GM23248 (cell line): ENCODE measurements around the gene NUP188. TPM values are rescaled to one million over a fixed set of nuclear protein-coding genes. Genes with fewer than 3 reads are reported as not detected.
A peak's percentile ranks its signal among the peaks of the same experiment; 100 is the strongest.

Source experiments
- DNase-seq: peaks from one replicate; pipeline ENCODE4 v3.0.0-alpha.2; 2015
- H2AFZ ChIP-seq: fragments of 200-600 bp; sonication (generic); 2 replicates; pipeline ENCODE4 v1.6.1; 2016; ENCODE audit warnings: antibody characterized with exemption
- H3F3A ChIP-seq: fragments of 200-600 bp; sonication (generic); 2 replicates; pipeline ENCODE4 v1.6.1; 2016; ENCODE audit warnings: mild to moderate bottlenecking, antibody characterized with exemption, mixed run types; ENCODE audit not compliant: insufficient read depth
- H3K27ac ChIP-seq: fragments of 200-600 bp; sonication (generic); 2 replicates; pipeline ENCODE4 v1.5.1; 2016; ENCODE audit warnings: mild to moderate bottlenecking
- H3K27me3 ChIP-seq: fragments of 200-600 bp; sonication (generic); replicated peaks from 2 replicates; pipeline ENCODE4 v1.6.1; 2016; ENCODE audit warnings: mild to moderate bottlenecking; ENCODE audit not compliant: insufficient read depth
- H3K36me3 ChIP-seq: fragments of 200-600 bp; sonication (generic); 2 replicates; pipeline ENCODE4 v1.6.1; 2016; ENCODE audit warnings: low read depth, mild to moderate bottlenecking
- H3K4me1 ChIP-seq: fragments of 200-600 bp; sonication (generic); 2 replicates; pipeline ENCODE4 v1.6.1; 2016; ENCODE audit warnings: mild to moderate bottlenecking; ENCODE audit not compliant: insufficient read depth
- H3K4me2 ChIP-seq: fragments of 200-600 bp; sonication (generic); one replicate; pipeline ENCODE4 v1.6.1; 2016; ENCODE audit warnings: mild to moderate bottlenecking; ENCODE audit not compliant: unreplicated experiment
- H3K4me3 ChIP-seq: fragments of 200-600 bp; sonication (generic); 2 replicates; pipeline ENCODE4 v1.5.1; 2016; ENCODE audit warnings: mild to moderate bottlenecking
- H3K79me2 ChIP-seq: fragments of 200-600 bp; sonication (generic); 2 replicates; pipeline ENCODE4 v1.6.1; 2016; ENCODE audit warnings: mild to moderate bottlenecking; ENCODE audit not compliant: insufficient read depth
- H3K9ac ChIP-seq: fragments of 200-600 bp; sonication (generic); 2 replicates; pipeline ENCODE4 v1.6.1; 2016; ENCODE audit warnings: mild to moderate bottlenecking
- H3K9me2 ChIP-seq: fragments of 200-600 bp; sonication (generic); 2 replicates; pipeline ENCODE4 v1.6.1; 2016; ENCODE audit warnings: mixed run types, mild to moderate bottlenecking, moderate library complexity; ENCODE audit not compliant: insufficient read depth
- H3K9me3 ChIP-seq: fragments of 200-600 bp; sonication (generic); one replicate; pipeline ENCODE4 v1.6.1; 2017; ENCODE audit warnings: low read depth
- H4K20me1 ChIP-seq: fragments of 200-600 bp; sonication (generic); 2 replicates; pipeline ENCODE4 v1.6.0; 2016; ENCODE audit not compliant: insufficient read depth
- EZH2 ChIP-seq: fragments of 200-600 bp; sonication (generic); IDR thresholded peaks from 2 replicates; pipeline ENCODE4 v1.6.1; 2018; ENCODE audit warnings: antibody characterized with exemption, mild to moderate bottlenecking; ENCODE audit not compliant: insufficient read depth, poor library complexity, severe bottlenecking
- EZH2phosphoT487 ChIP-seq: fragments of 200-600 bp; sonication (generic); IDR thresholded peaks from 2 replicates; pipeline ENCODE4 v1.6.1; 2018; ENCODE audit warnings: antibody characterized with exemption, moderate library complexity, mild to moderate bottlenecking, low read depth; ENCODE audit not compliant: insufficient read depth
- WGBS, 2 experiments: methylation state at CpG; one replicate each; pipeline ENCODE4 v1.1.6; 2015 to 2017; ENCODE audit warnings: low lambda C conversion rate in 2 of 2, low coverage in 1 of 2; ENCODE audit errors: missing lambda C conversion rate in 2 of 2; 5-methylcytosine and 5-hydroxymethylcytosine counted together
- in situ Hi-C: fragments of 300-500 bp; cut with MboI; formaldehyde crosslinking; loops from 2 replicates; pipeline ENCODE4 v1.15.0; 2020
- polyA plus RNA-seq: library from polyadenylated mRNA; unstranded; fragments of >200 nt; fragmentation: Nextera tagmentation; extraction: Ambion mirVana; gene quantifications from 2 replicates; pipeline ENCODE4 v1.2.1, GENCODE V29; 2016
- total RNA-seq: library from RNA; depleted of rRNA; stranded (reverse); fragments of >200 nt; shearing (Covaris generic); gene quantifications from 2 replicates; pipeline ENCODE4 v1.2.3, GENCODE V29; 2014

Gene NUP188
- total and polyA plus RNA-seq, 2 experiments from 2014 or later, result 24.9 to 45.9 TPM

DNA sequence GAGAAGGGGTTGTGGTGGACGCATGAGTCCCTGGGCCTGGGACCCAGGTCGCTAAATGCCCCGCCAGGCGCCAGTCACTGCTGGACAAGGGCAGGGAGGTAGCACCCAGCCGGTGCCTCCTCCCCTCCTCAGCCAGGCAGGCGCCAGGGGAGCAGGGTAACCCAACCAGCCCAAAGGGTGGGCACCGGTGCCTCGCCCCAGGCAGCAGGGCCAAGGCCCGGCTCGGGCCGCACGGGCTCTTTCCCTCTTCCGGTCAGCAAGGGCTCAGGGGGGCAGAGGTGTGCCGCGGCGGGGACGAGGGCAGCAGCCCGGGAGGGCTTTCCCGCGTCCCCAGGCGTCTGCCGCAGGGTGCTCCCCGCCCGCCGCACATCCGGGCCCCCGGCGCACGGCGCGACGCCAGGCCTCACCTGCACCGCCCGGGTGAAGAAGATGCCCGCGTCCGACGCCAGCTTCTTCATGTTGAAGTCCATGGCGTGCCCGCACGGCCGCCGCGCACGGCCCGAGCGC lies 80.2 kb downstream of the NUP188 start:
- peak overlapping the region; percentile 72 for H3K4me3 ChIP-seq
- H3K79me2 ChIP-seq, result peaks cover 17% of the 10 kb centered on the region
- H3K4me1 ChIP-seq, result peaks cover 15% of the 10 kb centered on the region
- no peaks in the 10 kb centered on the region for H4K20me1 ChIP-seq
- TF ChIP-seq EZH2, result no peak
- TF ChIP-seq EZH2phosphoT487, result no peak
- in situ Hi-C loops, result no loop called here
- H3K9me3 ChIP-seq, result no peaks in the 10 kb centered on the region
- no peak overlapping the region for H3K27ac ChIP-seq
- 0 to 2% methylated on average over 20 to 36 of the region's 47 CpGs for WGBS, 2 experiments
- no peak for DNase-seq
- H3K27me3 ChIP-seq, result no peaks in the 10 kb centered on the region
- no peaks in the 10 kb centered on the region for H3F3A ChIP-seq
- peak overlapping the region; percentile 60 for H2AFZ ChIP-seq
- no peaks in the 10 kb centered on the region for H3K36me3 ChIP-seq
- H3K9ac ChIP-seq, result peak overlapping the region; percentile 48
- peak overlapping the region; percentile 71 for H3K4me2 ChIP-seq
- no peaks in the 10 kb centered on the region for H3K9me2 ChIP-seq

DNA sequence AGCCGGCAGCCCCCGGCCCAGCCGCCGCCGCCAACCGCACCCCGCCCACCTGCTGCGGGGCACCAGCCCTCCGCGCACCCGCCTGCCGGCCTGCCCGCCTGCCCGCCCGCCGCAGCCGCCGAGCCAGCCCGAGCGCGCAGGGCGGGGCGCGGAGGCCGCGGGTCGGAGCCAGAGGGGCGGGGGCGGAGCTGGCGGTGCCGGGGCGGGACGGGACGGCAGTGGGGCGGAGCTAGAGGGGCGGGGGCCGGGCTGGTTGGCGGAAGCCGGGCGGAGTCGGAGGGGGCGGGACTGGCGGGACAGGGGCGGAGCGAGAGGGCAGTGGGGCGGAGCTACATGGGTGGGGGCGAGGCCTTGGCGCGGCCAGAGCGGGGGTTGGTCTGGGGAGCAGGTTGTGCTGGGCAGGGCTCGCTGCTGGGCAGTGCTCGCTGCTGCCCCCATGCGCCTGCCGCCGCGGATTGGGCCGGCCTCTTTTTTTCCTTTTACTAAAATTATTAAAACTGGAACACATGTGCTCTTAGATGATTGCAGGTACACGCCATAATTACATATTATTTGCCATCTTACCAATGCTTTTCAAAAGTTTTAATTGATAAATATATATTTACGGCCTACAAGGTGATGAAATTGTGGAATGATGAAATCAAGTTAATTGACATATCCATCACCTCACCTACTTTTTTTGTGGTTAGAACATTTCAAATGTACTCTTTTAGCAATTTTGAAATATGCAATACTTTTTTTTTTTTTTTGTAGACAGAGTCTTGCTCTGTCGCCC lies 80.9 kb downstream of the NUP188 start, which contains the start of gene SH3GLB2:
Gene SH3GLB2, minus strand, starts transcription at position 140 of the 775 bp plus-strand sequence. CDS start 177 bp downstream, outside the sequence.
- DNase-seq, result peak; percentile 96
- no peak within 1 kb of the TSS for H3K27ac ChIP-seq
- peak within 1 kb of the TSS; percentile 72 for H3K4me3 ChIP-seq
- no peaks in the 10 kb centered on the region for H4K20me1 ChIP-seq
- no peaks in the 10 kb centered on the region for H3K36me3 ChIP-seq
- no peaks in the 10 kb centered on the region for H3F3A ChIP-seq
- H2AFZ ChIP-seq, result peak within 1 kb of the TSS; percentile 60
- WGBS, 2 experiments, result 4% methylated on average over 21 to 59 of the region's 60 CpGs
- no peaks in the 10 kb centered on the region for H3K9me3 ChIP-seq
- H3K9me2 ChIP-seq, result no peaks in the 10 kb centered on the region
- H3K9ac ChIP-seq, result peak within 1 kb of the TSS; percentile 48
- no peaks in the 10 kb centered on the region for H3K27me3 ChIP-seq
- in situ Hi-C loops, result no loop called here
- H3K4me2 ChIP-seq, result peak within 1 kb of the TSS; percentile 71
- peaks cover 15% of the 10 kb centered on the region for H3K4me1 ChIP-seq
- peaks cover 15% of the 10 kb centered on the region for H3K79me2 ChIP-seq
- TF ChIP-seq EZH2 (no peak), EZH2phosphoT487 (no peak)

DNA sequence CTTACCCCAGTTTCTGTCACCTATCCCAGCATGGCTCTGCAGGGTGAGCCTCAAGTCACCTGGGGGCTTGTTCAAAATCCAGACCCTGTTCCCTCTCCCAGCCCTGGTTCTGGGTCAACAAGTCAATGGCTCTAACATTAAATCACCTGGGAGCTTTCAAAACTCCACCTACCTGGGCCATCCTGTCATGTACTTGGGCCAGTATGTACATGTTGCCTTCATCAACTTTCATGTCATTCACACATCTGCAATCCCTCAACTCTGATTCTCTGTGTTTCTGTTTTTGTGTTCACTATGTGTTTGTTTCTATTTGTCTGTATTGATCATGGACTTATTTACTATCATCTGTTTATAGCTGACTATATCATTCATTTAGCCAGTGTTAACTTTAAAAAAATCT lies 82.7 kb downstream of the NUP188 start:
- Histone ChIP-seq H3K4me3 (no peak overlapping the region), H3K36me3 (no peaks in the 10 kb centered on the region), H3K4me1 (peaks cover 9% of the 10 kb centered on the region; the same call in 1 of the 2 replicates), H3K27me3 (no peaks in the 10 kb centered on the region), H2AFZ (no peak overlapping the region), H3K79me2 (peaks cover 10% of the 10 kb centered on the region), H3K27ac (no peak overlapping the region), H3K9me2 (no peaks in the 10 kb centered on the region), H3F3A (no peaks in the 10 kb centered on the region), H3K9ac (no peak overlapping the region), H3K9me3 (no peaks in the 10 kb centered on the region), H3K4me2 (no peak overlapping the region), H4K20me1 (no peaks in the 10 kb centered on the region)
- in situ Hi-C loops, result no loop called here
- no peak for DNase-seq
- TF ChIP-seq EZH2, result no peak
- no peak for TF ChIP-seq EZH2phosphoT487

DNA sequence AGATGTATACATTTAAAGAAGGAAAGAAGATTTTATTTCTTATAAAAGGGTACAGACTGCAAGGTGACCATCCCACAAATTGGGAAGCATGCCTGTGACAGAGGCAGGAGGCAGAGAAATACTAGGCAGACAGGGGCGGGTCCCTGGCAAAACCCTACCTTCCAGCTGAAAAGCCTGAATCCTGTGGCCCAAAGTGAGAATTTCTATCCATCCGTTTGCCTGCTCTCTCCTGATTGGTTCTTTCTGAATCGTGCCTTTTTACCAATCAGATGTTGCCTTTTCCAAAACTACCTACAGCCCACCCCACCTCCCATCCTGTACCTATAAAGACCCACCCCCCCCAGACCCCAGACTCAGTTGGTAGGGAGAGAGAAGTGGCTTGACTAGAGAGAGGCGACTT lies 84.0 kb downstream of the NUP188 start:
- in situ Hi-C loops, result no loop called here
- H2AFZ ChIP-seq, result no peak overlapping the region
- H3K9ac ChIP-seq, result no peak overlapping the region
- no peak for DNase-seq
- no peak overlapping the region for H3K4me3 ChIP-seq
- H3K9me2 ChIP-seq, result no peaks in the 10 kb centered on the region
- H3K4me2 ChIP-seq, result no peak overlapping the region
- TF ChIP-seq EZH2, result no peak
- no peak for TF ChIP-seq EZH2phosphoT487
- 54 to 70% methylated on average over 3 to 4 of the region's 4 CpGs for WGBS, 2 experiments
- H4K20me1 ChIP-seq, result no peaks in the 10 kb centered on the region
- H3K27ac ChIP-seq, result no peak overlapping the region
- peaks cover 11% of the 10 kb centered on the region for H3K79me2 ChIP-seq
- peaks cover 9% of the 10 kb centered on the region; the same call in 1 of the 2 replicates for H3K4me1 ChIP-seq
- no peaks in the 10 kb centered on the region for H3F3A ChIP-seq
- no peaks in the 10 kb centered on the region for H3K36me3 ChIP-seq
- H3K27me3 ChIP-seq, result no peaks in the 10 kb centered on the region
- no peaks in the 10 kb centered on the region for H3K9me3 ChIP-seq
